Sigmoid colon (tissue), 4 donors: ENCODE data around the gene GNGT1.
A peak's percentile ranks its signal among the peaks of the same experiment; 100 is the strongest.

Experiments used
- EP300 ChIP-seq, 4 donors: sonication (generic); formaldehyde crosslinking; IDR thresholded peaks; one replicate each; pipeline ENCODE4 v1.6.1; 2017; ENCODE audit warnings: antibody characterized with exemption in 4 of 4
- POLR2AphosphoS5 ChIP-seq, 4 donors: sonication (generic); formaldehyde crosslinking; IDR thresholded peaks; one replicate each; pipeline ENCODE4 v1.6.1; 2017; ENCODE audit warnings: antibody characterized with exemption in 4 of 4
- TF ChIP-seq, protein P1 (sequence below), 4 experiments: fragments of 450-650 bp in 3 of 4; fragments of 200-600 bp in 1 of 4; IDR thresholded peaks; one replicate each; pipeline ENCODE4 v1.5.1; 2016 to 2019; ENCODE audit warnings: antibody characterized with exemption in 4 of 4, mild to moderate bottlenecking in 3 of 4, moderate library complexity in 2 of 4

- TF ChIP-seq, protein P1, sequence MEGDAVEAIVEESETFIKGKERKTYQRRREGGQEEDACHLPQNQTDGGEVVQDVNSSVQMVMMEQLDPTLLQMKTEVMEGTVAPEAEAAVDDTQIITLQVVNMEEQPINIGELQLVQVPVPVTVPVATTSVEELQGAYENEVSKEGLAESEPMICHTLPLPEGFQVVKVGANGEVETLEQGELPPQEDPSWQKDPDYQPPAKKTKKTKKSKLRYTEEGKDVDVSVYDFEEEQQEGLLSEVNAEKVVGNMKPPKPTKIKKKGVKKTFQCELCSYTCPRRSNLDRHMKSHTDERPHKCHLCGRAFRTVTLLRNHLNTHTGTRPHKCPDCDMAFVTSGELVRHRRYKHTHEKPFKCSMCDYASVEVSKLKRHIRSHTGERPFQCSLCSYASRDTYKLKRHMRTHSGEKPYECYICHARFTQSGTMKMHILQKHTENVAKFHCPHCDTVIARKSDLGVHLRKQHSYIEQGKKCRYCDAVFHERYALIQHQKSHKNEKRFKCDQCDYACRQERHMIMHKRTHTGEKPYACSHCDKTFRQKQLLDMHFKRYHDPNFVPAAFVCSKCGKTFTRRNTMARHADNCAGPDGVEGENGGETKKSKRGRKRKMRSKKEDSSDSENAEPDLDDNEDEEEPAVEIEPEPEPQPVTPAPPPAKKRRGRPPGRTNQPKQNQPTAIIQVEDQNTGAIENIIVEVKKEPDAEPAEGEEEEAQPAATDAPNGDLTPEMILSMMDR (IDR thresholded peaks at IDR 0.05) = no peak
- TF ChIP-seq POLR2AphosphoS5 (IDR thresholded peaks at IDR 0.05) (peak in 1 of 4 donors; percentile 53), EP300 (IDR thresholded peaks at IDR 0.05) (no peak)
These were observed 15.8 kb upstream of the GNGT1 start, which contains the start of gene TFPI2 for GRCh38 chr7:93890464-93891068.
